ENCODE data around the gene DGKG. TPM values are rescaled to one million over a fixed set of nuclear protein-coding genes. Genes with fewer than 3 reads are reported as not detected.

DGKG gene
- total and polyA plus RNA-seq, 9 of the 15 experiments (the other 6 are each of a cell fraction or from before 2014, with no cell fraction given): 0.01 to 0.36 (median 0.15) TPM

DNA sequence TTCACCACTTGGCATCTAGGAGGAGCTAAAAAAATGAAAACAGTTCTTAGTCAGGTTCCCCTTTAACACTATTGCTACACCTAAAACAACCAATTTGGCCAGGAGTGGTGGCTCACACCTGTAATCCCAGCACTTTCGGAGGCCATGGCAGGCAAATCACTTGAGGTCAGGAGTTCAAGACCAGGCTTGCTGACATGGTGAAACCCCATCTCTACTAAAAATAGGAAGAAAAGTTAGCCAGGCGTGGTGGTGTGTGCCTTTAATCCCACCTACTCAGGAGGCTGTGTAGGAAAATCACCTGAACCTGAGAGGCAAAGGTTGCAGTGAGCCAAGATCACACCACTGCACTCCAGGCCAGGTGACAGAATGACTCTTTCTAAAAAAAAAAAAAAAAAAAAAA is 124.1 kb downstream of the DGKG start (continued):
- TF ChIP-seq, protein P1, sequence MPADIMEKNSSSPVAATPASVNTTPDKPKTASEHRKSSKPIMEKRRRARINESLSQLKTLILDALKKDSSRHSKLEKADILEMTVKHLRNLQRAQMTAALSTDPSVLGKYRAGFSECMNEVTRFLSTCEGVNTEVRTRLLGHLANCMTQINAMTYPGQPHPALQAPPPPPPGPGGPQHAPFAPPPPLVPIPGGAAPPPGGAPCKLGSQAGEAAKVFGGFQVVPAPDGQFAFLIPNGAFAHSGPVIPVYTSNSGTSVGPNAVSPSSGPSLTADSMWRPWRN (IDR thresholded peaks at IDR 0.05; ENCODE audit: low read depth): no peak
- TF ChIP-seq ZFP36 (IDR thresholded peaks at IDR 0.05; ENCODE audit: low read depth, low read length, partially characterized antibody) (no peak), ARHGAP35 (IDR thresholded peaks at IDR 0.05; ENCODE audit: partially characterized antibody) (no peak), ZKSCAN8 (CRISPR knock-in tag; IDR thresholded peaks at IDR 0.05) (no peak)
- TF ChIP-seq, protein P2, sequence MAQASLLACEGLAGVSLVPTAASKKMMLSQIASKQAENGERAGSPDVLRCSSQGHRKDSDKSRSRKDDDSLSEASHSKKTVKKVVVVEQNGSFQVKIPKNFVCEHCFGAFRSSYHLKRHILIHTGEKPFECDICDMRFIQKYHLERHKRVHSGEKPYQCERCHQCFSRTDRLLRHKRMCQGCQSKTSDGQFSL (CRISPR knock-in tag; IDR thresholded peaks at IDR 0.05): no peak
- TF ChIP-seq, protein P2 (tag; IDR thresholded peaks at IDR 0.05): no peak
- TF ChIP-seq, protein P3, sequence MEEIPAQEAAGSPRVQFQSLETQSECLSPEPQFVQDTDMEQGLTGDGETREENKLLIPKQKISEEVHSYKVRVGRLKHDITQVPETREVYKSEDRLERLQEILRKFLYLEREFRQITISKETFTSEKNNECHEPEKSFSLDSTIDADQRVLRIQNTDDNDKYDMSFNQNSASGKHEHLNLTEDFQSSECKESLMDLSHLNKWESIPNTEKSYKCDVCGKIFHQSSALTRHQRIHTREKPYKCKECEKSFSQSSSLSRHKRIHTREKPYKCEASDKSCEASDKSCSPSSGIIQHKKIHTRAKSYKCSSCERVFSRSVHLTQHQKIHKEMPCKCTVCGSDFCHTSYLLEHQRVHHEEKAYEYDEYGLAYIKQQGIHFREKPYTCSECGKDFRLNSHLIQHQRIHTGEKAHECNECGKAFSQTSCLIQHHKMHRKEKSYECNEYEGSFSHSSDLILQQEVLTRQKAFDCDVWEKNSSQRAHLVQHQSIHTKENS (CRISPR knock-in tag; IDR thresholded peaks at IDR 0.05): no peak
